22Rv1 (cell line): ENCODE measurements around the gene HES1.
A peak's percentile ranks its signal among the peaks of the same experiment; 100 is the strongest.

Experiments
- H3K27ac ChIP-seq: fragments of 450-650 bp; 2 replicates; pipeline ENCODE4 v1.5.1; 2017
- ZFX ChIP-seq: fragments of 450-650 bp; IDR thresholded peaks from 2 replicates; pipeline ENCODE4 v1.6.1; 2017; ENCODE audit warnings: antibody characterized with exemption, borderline replicate concordance
- TF ChIP-seq, protein P1 (sequence below): fragments of 450-650 bp; IDR thresholded peaks from 2 replicates; pipeline ENCODE4 v1.5.1; 2017; ENCODE audit warnings: mild to moderate bottlenecking

The HES1 gene

DNA sequence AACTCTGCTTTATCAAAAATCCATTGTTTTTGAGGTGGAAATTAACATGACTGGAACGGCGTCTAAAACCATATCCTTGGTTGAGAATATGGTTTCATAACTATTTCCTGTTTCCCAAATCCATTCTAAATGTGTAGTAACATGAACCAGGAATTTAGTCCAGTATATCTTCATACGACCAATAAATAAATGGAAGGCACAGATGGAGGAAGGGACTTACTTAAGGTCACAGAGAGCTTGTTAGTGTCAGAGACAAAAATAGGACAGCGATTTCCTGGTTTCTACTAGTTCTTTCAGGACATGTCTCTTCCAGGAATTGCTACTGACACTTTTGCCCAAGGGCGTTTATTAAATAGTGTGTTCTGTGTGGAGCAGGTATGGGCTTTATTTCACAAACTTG is 41.2 kb downstream of the HES1 start:
- TF ChIP-seq ZFX = no peak
- H3K27ac ChIP-seq = 0 out of 2 replicates have a peak overlapping the region, but pooled peaks have one; percentile 12

DNA sequence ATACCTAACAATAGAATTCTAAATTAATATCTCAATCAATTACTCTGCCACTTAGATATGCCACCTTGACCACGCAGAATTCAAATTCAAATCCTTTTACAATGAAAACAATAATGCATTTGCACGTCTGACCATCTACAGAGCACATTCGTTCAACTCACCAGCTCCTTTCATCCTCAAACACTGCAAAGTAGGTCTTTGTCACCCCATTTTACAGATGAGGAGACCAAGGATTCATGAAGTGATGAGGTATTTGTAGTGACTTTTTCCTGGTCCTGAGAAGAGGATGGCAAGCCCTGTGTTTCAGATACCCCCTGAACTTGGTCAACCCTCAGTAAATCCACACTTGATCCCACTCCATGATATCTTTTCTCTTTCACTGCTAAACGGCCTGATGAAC is 42.2 kb downstream of the HES1 start:
- H3K27ac ChIP-seq = no peak overlapping the region
- no peak for TF ChIP-seq ZFX
- TF ChIP-seq, protein P1, sequence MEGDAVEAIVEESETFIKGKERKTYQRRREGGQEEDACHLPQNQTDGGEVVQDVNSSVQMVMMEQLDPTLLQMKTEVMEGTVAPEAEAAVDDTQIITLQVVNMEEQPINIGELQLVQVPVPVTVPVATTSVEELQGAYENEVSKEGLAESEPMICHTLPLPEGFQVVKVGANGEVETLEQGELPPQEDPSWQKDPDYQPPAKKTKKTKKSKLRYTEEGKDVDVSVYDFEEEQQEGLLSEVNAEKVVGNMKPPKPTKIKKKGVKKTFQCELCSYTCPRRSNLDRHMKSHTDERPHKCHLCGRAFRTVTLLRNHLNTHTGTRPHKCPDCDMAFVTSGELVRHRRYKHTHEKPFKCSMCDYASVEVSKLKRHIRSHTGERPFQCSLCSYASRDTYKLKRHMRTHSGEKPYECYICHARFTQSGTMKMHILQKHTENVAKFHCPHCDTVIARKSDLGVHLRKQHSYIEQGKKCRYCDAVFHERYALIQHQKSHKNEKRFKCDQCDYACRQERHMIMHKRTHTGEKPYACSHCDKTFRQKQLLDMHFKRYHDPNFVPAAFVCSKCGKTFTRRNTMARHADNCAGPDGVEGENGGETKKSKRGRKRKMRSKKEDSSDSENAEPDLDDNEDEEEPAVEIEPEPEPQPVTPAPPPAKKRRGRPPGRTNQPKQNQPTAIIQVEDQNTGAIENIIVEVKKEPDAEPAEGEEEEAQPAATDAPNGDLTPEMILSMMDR = no peak

DNA sequence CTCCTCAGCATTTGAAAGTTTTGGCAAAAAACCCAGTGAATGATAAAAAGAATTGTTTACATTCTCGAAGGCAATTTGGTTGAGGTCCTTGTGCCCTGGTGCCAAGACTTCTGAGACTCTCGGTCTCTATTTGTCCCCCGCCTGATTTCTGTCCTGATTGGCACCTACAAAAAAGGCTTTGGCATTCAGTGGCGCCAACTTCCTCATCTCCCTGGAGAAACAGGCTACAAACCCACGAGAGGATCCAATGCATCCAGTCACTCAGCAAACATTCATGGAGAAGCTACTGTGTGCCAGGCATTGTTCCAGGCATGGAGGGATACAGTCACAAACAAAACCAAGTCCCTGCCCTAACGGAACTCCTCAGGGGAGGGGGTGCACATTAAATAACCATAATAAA is 42.7 kb downstream of the HES1 start:
- no peak overlapping the region for H3K27ac ChIP-seq
- TF ChIP-seq, protein P1 = no peak
- TF ChIP-seq ZFX = no peak

DNA sequence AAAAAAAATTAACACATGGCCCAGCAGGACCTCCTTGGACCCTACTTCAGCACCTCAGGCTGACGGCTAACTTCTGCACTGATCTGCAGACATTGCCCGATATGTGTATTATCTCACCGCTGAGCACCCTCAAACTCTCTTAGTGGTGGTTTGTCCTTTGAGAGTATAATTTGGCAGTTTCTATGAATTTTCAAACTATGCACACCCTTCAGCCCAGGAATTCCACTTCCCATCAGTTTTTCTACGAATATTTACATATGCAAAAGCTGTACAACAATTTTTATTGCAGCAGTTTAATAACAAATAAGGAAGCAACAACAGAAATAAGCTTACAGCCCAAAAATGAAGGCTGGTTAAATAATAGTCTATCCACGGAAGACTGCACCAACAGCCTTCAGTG is 44.6 kb downstream of the HES1 start:
- TF ChIP-seq, protein P1 = no peak
- TF ChIP-seq ZFX = no peak
- no peak overlapping the region for H3K27ac ChIP-seq

DNA sequence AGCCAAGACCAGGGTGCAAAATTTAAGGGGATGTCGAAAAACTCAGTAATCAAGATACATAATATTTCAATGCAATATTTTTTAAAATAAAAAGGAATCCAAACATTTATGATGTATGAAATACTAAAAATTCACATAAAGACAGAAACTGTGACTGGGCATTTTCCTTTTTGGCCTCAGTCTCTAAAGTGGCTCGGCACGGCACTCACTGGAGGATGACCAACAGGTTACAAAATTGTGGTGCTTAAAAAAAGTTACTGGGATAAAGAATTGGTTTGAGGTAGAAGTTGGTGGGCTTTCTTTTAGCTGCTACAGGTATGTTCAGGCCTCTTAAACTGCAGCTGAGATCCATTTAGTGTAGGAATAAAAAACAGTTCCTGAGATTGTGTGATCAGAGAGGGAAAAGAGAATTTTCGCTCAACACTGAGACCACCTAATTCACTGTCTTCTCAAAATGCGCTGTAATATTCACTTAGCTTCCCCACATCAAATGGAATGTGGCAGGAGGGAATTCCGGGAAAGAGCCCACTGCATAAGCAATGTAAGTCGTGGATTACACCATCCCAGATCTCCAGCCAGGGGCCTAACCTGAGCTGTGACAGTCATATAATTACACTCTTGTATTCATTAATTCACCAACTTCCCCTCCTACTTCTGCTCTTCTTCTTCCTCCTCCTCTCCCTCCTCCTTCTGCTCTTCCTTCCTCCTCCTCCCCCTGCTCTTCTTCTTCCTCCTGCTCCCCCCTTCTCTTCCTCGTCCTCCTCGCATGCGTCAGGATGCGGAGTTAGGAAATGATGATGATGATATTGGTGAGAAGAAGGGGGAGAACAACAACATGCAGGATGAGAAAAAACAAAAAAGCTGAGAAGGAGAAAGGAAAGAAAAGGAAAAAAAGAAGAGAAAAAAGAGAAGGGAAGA is 45.9 kb downstream of the HES1 start:
- TF ChIP-seq, protein P1 = no peak
- no peak for TF ChIP-seq ZFX
- no peak overlapping the region for H3K27ac ChIP-seq

DNA sequence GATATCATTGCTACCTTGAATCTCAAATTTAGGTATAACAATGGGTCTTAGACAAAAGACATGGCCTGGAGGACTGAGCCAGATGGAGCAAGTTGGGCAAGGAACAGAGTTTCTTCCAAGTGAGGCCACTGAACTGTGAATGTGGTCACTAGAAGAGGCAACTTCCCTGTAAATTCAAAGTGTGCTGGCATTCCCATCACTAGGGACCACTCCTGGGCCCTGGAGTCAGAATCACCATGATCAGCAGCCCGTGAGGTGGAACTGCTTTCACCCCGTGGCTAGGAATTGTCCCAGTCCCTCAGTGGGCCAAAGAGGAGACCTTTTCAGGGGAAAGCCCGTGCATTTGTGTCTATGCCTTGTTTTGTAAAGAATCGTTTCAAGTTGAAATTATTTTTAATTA is 47.3 kb downstream of the HES1 start:
- TF ChIP-seq, protein P1 = no peak
- no peak overlapping the region for H3K27ac ChIP-seq

DNA sequence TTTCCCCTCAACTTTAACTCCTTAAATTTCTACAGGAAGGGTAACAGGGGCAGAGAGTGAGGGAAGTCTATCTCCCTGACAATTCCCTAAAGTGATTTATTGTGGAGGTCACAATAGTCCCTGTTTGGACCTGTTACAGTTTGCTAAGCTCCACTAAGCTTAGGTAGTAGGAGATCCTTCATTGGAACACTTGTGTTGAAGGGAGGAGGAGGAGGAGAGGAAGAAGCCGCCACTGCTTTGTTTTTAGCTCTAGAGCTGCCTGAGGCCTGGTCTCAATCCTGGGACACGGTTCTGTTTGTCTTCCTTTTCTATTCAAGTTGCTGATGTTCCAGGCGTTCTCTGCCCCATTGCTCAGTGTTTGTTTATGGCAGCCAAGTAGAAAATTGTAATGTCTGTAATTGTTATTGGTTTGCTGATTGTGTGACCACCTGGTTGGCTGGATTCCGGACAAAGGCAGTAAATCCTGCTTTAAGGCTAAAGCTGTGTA is 48.4 kb downstream of the HES1 start:
- peak overlapping the region; percentile 67 for H3K27ac ChIP-seq
- TF ChIP-seq, protein P1 = no peak
- TF ChIP-seq ZFX = no peak
